Loucy (cell line): Measurements from ENCODE around the gene IL1F10.
"Not testable (repeated sequence)": the region's sequence is repeated elsewhere in the genome, so short reads cannot be mapped to it uniquely, and the experiment has no call there.

Source experiments
- H2AFZ ChIP-seq: fragments of 200-600 bp; sonication (generic); 2 replicates; pipeline ENCODE4 v1.6.0; 2016; ENCODE audit warnings: antibody characterized with exemption, mild to moderate bottlenecking, low read length, moderate library complexity
- H3F3A ChIP-seq: fragments of 200-600 bp; 2 replicates; pipeline ENCODE4 v1.6.0; 2016; ENCODE audit warnings: antibody characterized with exemption, low read depth, mild to moderate bottlenecking
- H3K27me3 ChIP-seq: fragments of 200-600 bp; sonication (generic); 2 replicates; pipeline ENCODE4 v1.6.1; 2014; ENCODE audit warnings: low read length, mild to moderate bottlenecking; ENCODE audit not compliant: insufficient read depth, poor library complexity, severe bottlenecking
- H3K36me3 ChIP-seq: fragments of 200-600 bp; sonication (generic); 2 replicates; pipeline ENCODE4 v1.6.1; 2016; ENCODE audit warnings: low read length; ENCODE audit not compliant: insufficient read depth
- H3K4me1 ChIP-seq: fragments of 200-600 bp; sonication (generic); 2 replicates; pipeline ENCODE4 v1.5.1; 2014; ENCODE audit warnings: low read length, mild to moderate bottlenecking; ENCODE audit not compliant: insufficient read depth, poor library complexity, severe bottlenecking
- H3K4me2 ChIP-seq: fragments of 200-600 bp; sonication (generic); 2 replicates; pipeline ENCODE4 v1.6.0; 2014; ENCODE audit warnings: antibody characterized with exemption, low read length, low read depth, mild to moderate bottlenecking; ENCODE audit not compliant: poor library complexity, severe bottlenecking
- H3K4me3 ChIP-seq: fragments of 200-600 bp; sonication (generic); 2 replicates; pipeline ENCODE4 v1.5.1; 2014; ENCODE audit warnings: low read length, mild to moderate bottlenecking, mixed read lengths; ENCODE audit not compliant: poor library complexity, severe bottlenecking
- H3K79me2 ChIP-seq: fragments of 200-600 bp; sonication (generic); 2 replicates; pipeline ENCODE4 v1.6.1; 2014; ENCODE audit warnings: low read length; ENCODE audit not compliant: insufficient read depth
- H3K9ac ChIP-seq: fragments of 200-600 bp; sonication (generic); 2 replicates; pipeline ENCODE4 v1.6.0; 2014; ENCODE audit warnings: mild to moderate bottlenecking, low read depth, low read length, moderate library complexity; ENCODE audit not compliant: poor library complexity, severe bottlenecking
- H3K9me2 ChIP-seq: fragments of 200-600 bp; sonication (generic); replicated peaks from 2 replicates; pipeline ENCODE4 v1.6.1; 2016; ENCODE audit warnings: low read depth, low read length, mixed read lengths
- H3K9me3 ChIP-seq: fragments of 200-600 bp; sonication (generic); 2 replicates; pipeline ENCODE4 v1.6.1; 2014; ENCODE audit warnings: mild to moderate bottlenecking, antibody characterized with exemption, low read length, low read depth; ENCODE audit not compliant: insufficient read depth
- H4K20me1 ChIP-seq: fragments of 200-600 bp; sonication (generic); 2 replicates; pipeline ENCODE4 v1.6.0; 2014; ENCODE audit warnings: antibody characterized with exemption, low read length, mild to moderate bottlenecking; ENCODE audit not compliant: insufficient read depth, poor library complexity, severe bottlenecking
- EZH2phosphoT487 ChIP-seq: fragments of 200-600 bp; IDR thresholded peaks from 2 replicates; pipeline ENCODE4 v1.6.1; 2018; ENCODE audit warnings: antibody characterized with exemption, mild to moderate bottlenecking, moderate library complexity, borderline replicate concordance
- TF ChIP-seq, protein P1 (sequence below): fragments of 200-600 bp; sonication (generic); conservative IDR thresholded peaks from 2 replicates; pipeline ENCODE4 v1.5.1; 2014; ENCODE audit warnings: mild to moderate bottlenecking, antibody characterized with exemption, low read length

IL1F10 gene

DNA sequence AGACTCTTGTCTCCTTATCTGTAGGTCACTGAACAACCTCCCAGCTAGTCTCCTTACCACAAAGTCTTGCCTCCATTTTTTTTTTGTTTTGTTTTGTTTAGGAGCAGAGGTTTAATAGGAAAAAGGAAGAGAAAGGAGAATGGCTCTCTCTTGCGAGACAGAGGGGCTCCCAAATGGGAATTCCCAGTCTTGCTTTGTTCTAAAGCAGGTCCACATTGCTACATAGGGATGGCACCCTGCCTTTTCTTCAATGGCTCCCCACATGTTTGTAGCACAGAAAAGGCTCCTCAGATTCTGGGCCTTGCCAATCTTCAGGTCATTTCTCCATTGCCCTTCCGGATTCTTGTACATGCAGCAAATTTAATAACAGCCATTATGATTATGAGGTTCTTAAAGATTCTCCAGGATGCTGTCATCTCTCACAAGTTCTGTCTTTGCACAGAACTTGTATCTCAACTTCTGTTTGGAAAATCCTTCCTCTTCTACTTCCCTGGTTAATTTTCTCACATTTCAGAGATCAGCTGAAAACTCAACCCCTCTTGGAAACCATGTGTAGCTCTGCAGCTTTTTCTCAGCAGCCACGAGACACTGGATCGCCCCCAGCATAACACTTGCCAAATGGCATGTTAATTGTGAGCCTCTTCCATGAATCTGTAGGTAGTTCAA is 23.6 kb downstream of the IL1F10 start:
- Histone ChIP-seq H2AFZ (no peak overlapping the region), H3K79me2 (no peaks in the 10 kb centered on the region), H3K4me1 (no peaks in the 10 kb centered on the region), H3K4me3 (no peak overlapping the region), H3K9me3 (no peaks in the 10 kb centered on the region), H3K9me2 (no peaks in the 10 kb centered on the region), H3K4me2 (no peak overlapping the region), H3K9ac (no peak overlapping the region), H3K27me3 (no peaks in the 10 kb centered on the region), H3K36me3 (no peaks in the 10 kb centered on the region), H3F3A (no peaks in the 10 kb centered on the region), H4K20me1 (no peaks in the 10 kb centered on the region)
- TF ChIP-seq EZH2phosphoT487 = no peak
- TF ChIP-seq, protein P1, sequence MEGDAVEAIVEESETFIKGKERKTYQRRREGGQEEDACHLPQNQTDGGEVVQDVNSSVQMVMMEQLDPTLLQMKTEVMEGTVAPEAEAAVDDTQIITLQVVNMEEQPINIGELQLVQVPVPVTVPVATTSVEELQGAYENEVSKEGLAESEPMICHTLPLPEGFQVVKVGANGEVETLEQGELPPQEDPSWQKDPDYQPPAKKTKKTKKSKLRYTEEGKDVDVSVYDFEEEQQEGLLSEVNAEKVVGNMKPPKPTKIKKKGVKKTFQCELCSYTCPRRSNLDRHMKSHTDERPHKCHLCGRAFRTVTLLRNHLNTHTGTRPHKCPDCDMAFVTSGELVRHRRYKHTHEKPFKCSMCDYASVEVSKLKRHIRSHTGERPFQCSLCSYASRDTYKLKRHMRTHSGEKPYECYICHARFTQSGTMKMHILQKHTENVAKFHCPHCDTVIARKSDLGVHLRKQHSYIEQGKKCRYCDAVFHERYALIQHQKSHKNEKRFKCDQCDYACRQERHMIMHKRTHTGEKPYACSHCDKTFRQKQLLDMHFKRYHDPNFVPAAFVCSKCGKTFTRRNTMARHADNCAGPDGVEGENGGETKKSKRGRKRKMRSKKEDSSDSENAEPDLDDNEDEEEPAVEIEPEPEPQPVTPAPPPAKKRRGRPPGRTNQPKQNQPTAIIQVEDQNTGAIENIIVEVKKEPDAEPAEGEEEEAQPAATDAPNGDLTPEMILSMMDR = no peak

DNA sequence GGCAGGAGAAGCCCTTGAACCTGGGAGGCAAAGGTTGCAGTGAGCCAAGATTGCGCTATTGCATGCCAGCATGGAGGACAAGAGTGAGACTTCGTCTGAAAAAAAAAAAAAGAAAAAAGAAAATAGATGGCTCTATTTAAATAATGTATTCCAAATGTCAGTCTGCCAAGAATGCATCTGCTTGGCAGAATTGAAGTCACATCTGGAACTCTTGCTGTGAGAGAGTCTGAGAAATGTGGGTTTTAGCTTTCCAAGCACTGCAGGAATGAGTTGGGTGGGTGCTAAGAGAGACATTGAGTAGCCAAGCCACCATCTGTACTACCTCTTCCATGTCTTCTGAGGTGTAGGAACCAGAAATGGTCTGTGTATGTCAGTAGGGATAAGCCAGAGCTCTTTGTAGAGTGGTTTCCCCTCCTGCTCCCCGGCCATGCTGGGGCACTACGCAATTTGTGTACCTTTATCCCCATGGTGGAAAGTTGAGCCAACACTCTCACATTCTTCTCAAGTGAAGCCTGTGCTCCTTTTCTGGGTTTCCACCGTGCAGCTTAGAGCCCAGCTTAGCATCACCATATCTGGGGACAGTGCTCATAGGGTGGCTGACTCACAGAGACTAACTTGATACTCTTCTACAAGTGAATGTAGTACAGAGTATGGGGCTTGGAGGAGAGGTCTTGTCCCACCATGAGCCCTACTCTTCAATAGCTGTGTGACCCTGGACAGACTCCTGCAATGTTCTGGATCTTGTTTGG is 25.3 kb downstream of the IL1F10 start:
- Histone ChIP-seq H3K9ac (no peak overlapping the region), H2AFZ (no peak overlapping the region), H3K9me3 (no peaks in the 10 kb centered on the region), H3K36me3 (no peaks in the 10 kb centered on the region), H3K27me3 (no peaks in the 10 kb centered on the region), H3K4me3 (no peak overlapping the region), H3K4me1 (no peaks in the 10 kb centered on the region), H4K20me1 (no peaks in the 10 kb centered on the region), H3K4me2 (no peak overlapping the region), H3F3A (no peaks in the 10 kb centered on the region), H3K9me2 (no peaks in the 10 kb centered on the region), H3K79me2 (no peaks in the 10 kb centered on the region)
- TF ChIP-seq, protein P1 = no peak
- TF ChIP-seq EZH2phosphoT487 = no peak

DNA sequence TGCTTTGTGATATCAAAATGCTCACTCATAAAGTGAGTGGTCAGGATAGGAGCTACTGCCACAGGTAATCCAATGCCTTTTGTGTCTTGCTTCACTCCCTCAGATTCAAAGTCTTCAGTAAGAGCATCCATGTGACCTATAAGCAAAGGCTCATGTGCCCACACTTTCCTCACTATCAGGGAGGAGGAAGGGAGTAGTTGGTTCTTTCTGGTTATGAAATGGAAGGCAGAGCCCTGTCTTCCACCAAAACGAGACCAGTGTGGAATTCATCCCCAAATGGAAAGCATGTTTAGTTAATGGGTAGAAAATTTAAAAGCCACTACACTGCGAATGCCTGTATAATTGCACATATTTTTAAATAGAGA is 25.8 kb downstream of the IL1F10 start:
- Histone ChIP-seq H2AFZ (no peak overlapping the region), H3K36me3 (no peaks in the 10 kb centered on the region), H3K4me2 (no peak overlapping the region)

DNA sequence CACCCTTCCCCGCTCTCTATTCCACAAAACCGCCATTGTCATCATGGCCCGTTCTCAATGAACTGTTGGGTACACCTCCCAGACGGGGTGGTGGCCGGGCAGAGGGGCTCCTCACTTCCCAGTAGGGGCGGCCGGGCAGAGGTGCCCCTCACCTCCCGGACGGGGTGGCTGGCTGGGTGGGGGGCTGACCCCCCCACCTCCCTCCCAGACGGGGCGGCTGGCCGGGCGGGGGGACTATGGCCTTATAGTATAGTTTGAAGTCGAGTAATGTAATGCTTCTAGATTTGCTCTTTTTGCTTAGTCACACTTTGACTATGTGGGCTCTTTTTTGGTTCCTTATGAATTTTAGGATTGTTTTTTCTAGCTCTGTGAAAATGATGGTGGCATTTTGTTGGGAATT is 28.5 kb downstream of the IL1F10 start:
- not testable (repeated sequence) for H2AFZ ChIP-seq, H3K9ac ChIP-seq, H3K4me3 ChIP-seq, H3K36me3 ChIP-seq, H3K79me2 ChIP-seq, H4K20me1 ChIP-seq, H3F3A ChIP-seq, H3K9me3 ChIP-seq, H3K9me2 ChIP-seq, H3K4me2 ChIP-seq, H3K4me1 ChIP-seq, H3K27me3 ChIP-seq

More for the DNA sequence above, 25.8 kb downstream of the IL1F10 start:
- no peaks in the 10 kb centered on the region for H3K9me2 ChIP-seq
- no peaks in the 10 kb centered on the region for H3K4me1 ChIP-seq
- H4K20me1 ChIP-seq = no peaks in the 10 kb centered on the region
- no peak overlapping the region for H3K9ac ChIP-seq
- no peaks in the 10 kb centered on the region for H3F3A ChIP-seq
- no peaks in the 10 kb centered on the region for H3K27me3 ChIP-seq
- H3K9me3 ChIP-seq = no peaks in the 10 kb centered on the region
- H3K4me3 ChIP-seq = no peak overlapping the region
- TF ChIP-seq, protein P1 = no peak
- no peak for TF ChIP-seq EZH2phosphoT487
- no peaks in the 10 kb centered on the region for H3K79me2 ChIP-seq

DNA sequence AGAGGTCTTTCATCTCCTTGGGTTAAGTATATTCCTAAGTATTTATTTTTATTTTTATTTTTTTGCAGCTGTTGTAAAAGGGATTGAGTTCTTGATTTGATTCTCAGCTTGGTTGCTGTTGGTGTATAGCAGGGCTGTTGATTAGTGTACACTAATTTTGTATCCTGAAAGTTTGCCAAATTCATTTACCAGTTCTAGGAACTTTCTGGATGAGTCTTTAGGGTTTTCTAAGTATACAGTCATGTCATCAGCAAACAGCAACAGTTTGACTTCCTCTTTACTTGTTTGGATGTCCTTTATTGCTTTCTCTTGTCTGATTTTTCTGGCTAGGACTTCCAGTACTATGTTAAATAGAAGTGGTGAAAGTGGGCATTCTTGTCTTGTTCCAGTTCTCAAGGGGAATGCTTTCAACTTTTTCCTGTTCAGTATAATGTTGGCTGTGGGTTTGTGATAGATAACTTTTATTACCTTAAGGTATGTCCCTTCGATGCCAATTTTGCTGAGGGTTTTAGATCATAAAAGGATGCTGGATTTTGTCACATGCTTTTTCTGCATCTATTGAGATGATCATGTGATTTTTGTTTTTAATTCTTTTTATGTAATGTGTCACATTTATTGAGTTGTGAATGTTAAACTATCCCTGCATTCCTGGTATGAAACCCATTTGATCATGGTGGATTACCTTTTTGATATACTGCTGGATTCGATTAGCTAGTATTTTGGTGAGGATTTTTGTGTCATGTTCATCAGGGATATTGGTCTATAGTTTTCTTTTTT is 29.3 kb downstream of the IL1F10 start:
- H3K9me3 ChIP-seq, H3K27me3 ChIP-seq, H3K9ac ChIP-seq, H3K79me2 ChIP-seq, H4K20me1 ChIP-seq, H3K4me1 ChIP-seq, H3K4me3 ChIP-seq, H3K4me2 ChIP-seq, H2AFZ ChIP-seq, H3F3A ChIP-seq, H3K36me3 ChIP-seq, H3K9me2 ChIP-seq: not testable (repeated sequence)
